Activated naive CD4-positive, alpha-beta T cell treated with anti-CD3 and anti-CD28 coated beads, Interleukin-2, amount 50 U/mL, for 72 hours (primary cell): ENCODE data around the gene BPIFA3. TPM values are rescaled to one million over a fixed set of nuclear protein-coding genes. Genes with fewer than 3 reads are reported as not detected.

Experiments used
- ATAC-seq, 2 donors: fragments of 150-1000 bp; cut with Tn5 transposase; 2 replicates each; pipeline ENCODE4 v1.10.0; 2021; ENCODE audit warnings: mild to moderate bottlenecking in 2 of 2, moderate library complexity in 2 of 2
- DNase-seq, 2 donors: peaks; one replicate each; pipeline ENCODE4 v3.0.0; 2021 to 2022; ENCODE audit warnings: low spot score in 2 of 2
- H3K27ac Mint-ChIP-seq, 2 donors: one replicate each; pipeline ENCODE4 v1.8.0; 2022; ENCODE audit warnings: mild to moderate bottlenecking in 2 of 2, mixed read lengths in 2 of 2
- H3K36me3 Mint-ChIP-seq, 2 donors: one replicate each; pipeline ENCODE4 v1.8.0; 2022; ENCODE audit warnings: mixed read lengths in 2 of 2
- H3K9me3 Mint-ChIP-seq, 2 donors: one replicate each; pipeline ENCODE4 v1.8.0; 2022; ENCODE audit warnings: mixed read lengths in 2 of 2
- total RNA-seq, 2 donors: library from RNA; stranded (reverse); gene quantifications; one replicate each; pipeline ENCODE4 v1.2.3, GENCODE V29; 2022

Gene BPIFA3
- total RNA-seq, 2 donors from 2014 or later, result not detected

- ATAC-seq (no peak), DNase-seq (no peak)
- Mint-ChIP-seq H3K36me3 (no peaks in the 10 kb centered on the region), H3K27ac (no peak overlapping the region), H3K9me3 (no peaks in the 10 kb centered on the region)
Measured at GRCh38 chr20:33240923-33241322, 23.8 kb downstream of the BPIFA3 start.

GRCh38 chr20:33242319-33243100 is 25.4 kb downstream of the BPIFA3 start:
- Mint-ChIP-seq H3K36me3 (no peaks in the 10 kb centered on the region), H3K9me3 (no peaks in the 10 kb centered on the region), H3K27ac (no peak overlapping the region)
- ATAC-seq, result no peak
- no peak for DNase-seq

- ATAC-seq (no peak), DNase-seq (no peak)
- Mint-ChIP-seq H3K9me3 (no peaks in the 10 kb centered on the region), H3K36me3 (no peaks in the 10 kb centered on the region), H3K27ac (no peak overlapping the region)
Measured at GRCh38 chr20:33246077-33246476, 28.9 kb downstream of the BPIFA3 start.

DNA sequence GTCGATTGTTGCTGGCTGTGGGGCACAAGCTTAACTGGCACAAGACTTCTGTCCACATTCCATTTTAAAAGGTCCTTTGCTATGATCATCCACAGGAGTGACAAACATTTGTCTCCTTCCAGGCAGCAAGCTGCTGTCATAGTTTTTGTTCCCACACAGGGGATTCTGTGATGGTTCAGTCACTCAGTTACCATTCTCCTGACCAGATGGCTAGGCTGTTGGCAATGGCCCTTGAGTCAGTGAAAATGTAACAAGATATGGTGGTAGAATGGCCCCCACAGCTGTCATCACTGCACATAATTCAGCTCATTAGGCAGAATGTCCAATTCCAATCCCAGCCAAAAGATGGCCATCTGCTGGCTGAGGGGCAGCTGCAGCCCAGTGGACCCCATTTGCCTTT is 32.3 kb downstream of the BPIFA3 start:
- DNase-seq, result no peak
- Mint-ChIP-seq H3K36me3 (no peaks in the 10 kb centered on the region), H3K9me3 (no peaks in the 10 kb centered on the region), H3K27ac (no peak overlapping the region)
- ATAC-seq, result no peak

- no peak overlapping the region for H3K27ac Mint-ChIP-seq
- no peaks in the 10 kb centered on the region for H3K36me3 Mint-ChIP-seq
- ATAC-seq (no peak), DNase-seq (no peak)
- H3K9me3 Mint-ChIP-seq, result no peaks in the 10 kb centered on the region
Measured at GRCh38 chr20:33250666-33251065, 33.5 kb downstream of the BPIFA3 start.

GRCh38 chr20:33251496-33251895 is 34.3 kb downstream of the BPIFA3 start:
- Mint-ChIP-seq H3K9me3 (no peaks in the 10 kb centered on the region), H3K36me3 (no peaks in the 10 kb centered on the region)
- no peak for ATAC-seq

DNA sequence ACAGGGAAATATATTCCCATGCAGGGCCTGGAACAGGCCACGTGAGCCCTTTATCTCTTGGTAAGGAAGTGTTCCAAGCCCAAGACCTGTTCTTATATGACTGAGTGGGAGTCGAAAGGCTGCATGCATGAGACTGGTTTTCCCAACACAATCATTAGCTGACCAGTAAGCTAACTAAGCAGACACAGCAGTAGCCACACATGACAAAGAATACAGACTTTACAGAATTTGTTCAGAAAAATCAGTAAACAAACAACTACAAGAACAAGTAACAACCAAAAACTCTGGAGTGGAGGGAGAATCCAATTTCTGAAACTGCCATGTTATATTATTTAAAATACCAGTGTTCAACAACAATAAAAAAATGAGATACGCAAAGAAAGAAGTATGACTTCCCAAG is 35.3 kb downstream of the BPIFA3 start:
- Mint-ChIP-seq H3K27ac (no peak overlapping the region), H3K9me3 (no peaks in the 10 kb centered on the region), H3K36me3 (no peaks in the 10 kb centered on the region)
- DNase-seq (no peak), ATAC-seq (no peak)

More at GRCh38 chr20:33251496-33251895, 34.3 kb downstream of the BPIFA3 start:
- no peak overlapping the region for H3K27ac Mint-ChIP-seq
- no peak for DNase-seq

GRCh38 chr20:33255005-33255404 is 37.9 kb downstream of the BPIFA3 start:
- ATAC-seq, result no peak
- H3K27ac Mint-ChIP-seq, result no peak overlapping the region
- no peaks in the 10 kb centered on the region for H3K36me3 Mint-ChIP-seq
- no peak for DNase-seq
- no peaks in the 10 kb centered on the region for H3K9me3 Mint-ChIP-seq

DNA sequence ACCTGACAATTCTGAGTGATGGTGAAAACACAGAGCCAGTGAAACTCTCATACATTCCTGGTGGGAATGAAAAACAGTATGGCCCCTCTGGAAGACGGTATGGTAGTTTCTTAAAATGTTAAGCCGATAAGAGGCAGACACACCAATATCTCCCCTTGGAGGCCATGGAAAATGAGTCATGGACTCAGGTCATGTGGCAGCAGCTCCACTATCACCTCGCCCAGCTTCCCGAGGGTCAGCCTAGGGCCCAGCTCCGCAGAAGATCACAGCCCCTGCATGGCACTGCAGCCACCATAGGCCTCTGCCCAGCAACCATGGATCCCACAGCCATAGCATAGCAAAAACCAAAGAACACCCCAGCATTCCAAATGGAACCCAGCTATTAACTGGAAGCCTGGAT is 40.1 kb downstream of the BPIFA3 start:
- DNase-seq (no peak), ATAC-seq (no peak)
- peaks cover 0 to 6% of the 10 kb centered on the region in 2 donors for H3K36me3 Mint-ChIP-seq
- no peak overlapping the region for H3K27ac Mint-ChIP-seq
- no peaks in the 10 kb centered on the region for H3K9me3 Mint-ChIP-seq

- ATAC-seq (no peak), DNase-seq (no peak)
- Mint-ChIP-seq H3K27ac (no peak overlapping the region), H3K36me3 (peaks cover 4 to 6% of the 10 kb centered on the region in 2 donors), H3K9me3 (no peaks in the 10 kb centered on the region)
Measured at GRCh38 chr20:33259371-33259770, 42.2 kb downstream of the BPIFA3 start.

DNA sequence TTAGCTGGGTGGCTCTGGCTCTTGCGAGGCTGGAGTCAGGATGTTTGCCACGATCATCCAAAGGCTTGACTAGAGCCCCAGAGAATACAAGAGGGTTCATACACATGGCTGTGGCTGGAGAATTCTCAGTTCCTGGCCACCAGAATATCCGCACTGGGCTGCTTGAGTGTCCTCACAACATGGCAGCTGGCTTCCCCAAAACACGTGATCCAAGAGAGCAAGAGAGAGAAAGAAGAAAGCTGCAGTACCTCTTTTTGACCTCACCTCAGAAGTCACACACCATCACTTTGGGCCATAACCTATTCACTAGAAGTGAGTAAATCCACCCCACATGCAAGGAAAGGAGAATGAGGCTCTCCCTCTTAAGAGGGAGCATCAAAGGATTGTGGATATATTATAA is 44.3 kb downstream of the BPIFA3 start:
- DNase-seq, result no peak
- H3K36me3 Mint-ChIP-seq, result peaks cover 4 to 6% of the 10 kb centered on the region in 2 donors
- no peaks in the 10 kb centered on the region for H3K9me3 Mint-ChIP-seq
- no peak for ATAC-seq
- H3K27ac Mint-ChIP-seq, result no peak overlapping the region

DNA sequence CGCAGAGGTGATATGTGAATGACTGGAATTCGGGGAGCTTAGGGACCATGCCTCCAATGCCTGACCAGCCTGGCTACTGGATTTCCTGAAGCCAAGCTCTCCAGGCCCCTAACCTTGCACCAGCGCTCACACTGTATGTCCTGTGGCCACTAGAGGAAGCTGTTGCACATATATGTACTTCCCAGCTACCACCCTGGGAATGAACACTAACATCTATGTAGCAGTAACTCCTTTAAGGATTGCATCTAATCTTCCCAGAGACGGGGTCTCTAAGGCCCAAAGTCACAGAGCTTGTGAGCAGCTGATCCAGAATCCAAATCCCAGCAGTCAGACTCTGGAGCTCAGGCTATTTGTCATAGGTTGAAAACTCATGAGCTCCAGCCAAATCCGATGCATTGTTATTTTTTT is 45.5 kb downstream of the BPIFA3 start:
- Mint-ChIP-seq H3K27ac (no peak overlapping the region), H3K9me3 (no peaks in the 10 kb centered on the region), H3K36me3 (peaks cover 4 to 6% of the 10 kb centered on the region in 2 donors)
- DNase-seq, result no peak
- ATAC-seq, result peak in 1 of 2 donors; percentile 36

DNA sequence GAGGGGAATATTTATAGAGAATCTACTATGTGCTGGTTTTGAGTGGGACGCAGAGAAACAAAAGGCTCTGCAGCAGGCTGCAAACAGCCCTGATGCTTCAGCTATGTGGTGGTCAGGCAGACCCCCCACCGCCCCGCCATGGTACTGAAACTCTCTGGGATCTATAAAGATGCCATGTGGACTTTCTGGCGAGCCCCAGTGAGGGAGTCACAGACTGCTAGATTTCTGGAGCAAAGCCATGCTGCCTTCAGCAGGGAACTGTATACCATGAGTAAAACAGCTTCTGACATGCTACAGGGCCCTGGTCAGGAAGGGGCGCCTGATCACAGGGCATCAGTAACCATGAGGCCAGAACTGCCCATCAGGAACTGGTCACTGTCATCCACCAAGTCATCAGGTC is 46.6 kb downstream of the BPIFA3 start:
- peaks cover 4 to 6% of the 10 kb centered on the region in 2 donors for H3K36me3 Mint-ChIP-seq
- no peaks in the 10 kb centered on the region for H3K9me3 Mint-ChIP-seq
- no peak for DNase-seq
- no peak for ATAC-seq
- no peak overlapping the region for H3K27ac Mint-ChIP-seq

DNA sequence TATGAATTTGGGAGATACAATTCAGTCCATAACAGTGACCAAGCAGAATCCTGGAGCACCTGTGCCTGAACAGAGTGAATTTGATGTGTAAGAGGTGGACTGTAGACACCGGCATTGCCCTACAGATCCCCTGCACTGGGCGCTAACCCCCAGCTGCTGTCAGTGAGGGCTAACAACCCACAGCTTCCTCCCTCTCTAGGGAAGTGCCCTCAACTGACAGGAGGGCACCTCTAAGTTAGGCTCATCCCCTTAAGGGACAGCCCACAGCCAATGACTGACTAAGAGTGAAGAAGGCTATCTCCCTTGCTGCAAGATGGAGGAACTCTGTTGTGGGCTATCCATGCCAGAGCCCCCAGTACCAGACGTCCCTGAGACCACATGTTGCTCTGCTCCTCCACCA is 50.5 kb downstream of the BPIFA3 start:
- DNase-seq (no peak), ATAC-seq (no peak)
- peaks cover 0 to 4% of the 10 kb centered on the region in 2 donors for H3K36me3 Mint-ChIP-seq
- no peak overlapping the region for H3K27ac Mint-ChIP-seq
- H3K9me3 Mint-ChIP-seq, result no peaks in the 10 kb centered on the region

GRCh38 chr20:33272155-33272873 is 55.2 kb downstream of the BPIFA3 start:
- H3K9me3 Mint-ChIP-seq, result no peaks in the 10 kb centered on the region
- ATAC-seq (no peak), DNase-seq (peak in 1 of 2 donors; percentile 9)
- H3K27ac Mint-ChIP-seq, result peak overlapping the region in 1 of 2 donors; percentile 10
- H3K36me3 Mint-ChIP-seq, result no peaks in the 10 kb centered on the region

- Mint-ChIP-seq H3K36me3 (no peaks in the 10 kb centered on the region), H3K27ac (no peak overlapping the region), H3K9me3 (no peaks in the 10 kb centered on the region)
- ATAC-seq (peak; percentile 63 to 92), DNase-seq (no peak)
Measured at GRCh38 chr20:33273117-33273851, 56.1 kb downstream of the BPIFA3 start.

GRCh38 chr20:33275215-33275614 is 58.1 kb downstream of the BPIFA3 start:
- ATAC-seq (no peak), DNase-seq (no peak)
- H3K27ac Mint-ChIP-seq, result no peak overlapping the region
- H3K9me3 Mint-ChIP-seq, result no peaks in the 10 kb centered on the region
- no peaks in the 10 kb centered on the region for H3K36me3 Mint-ChIP-seq
